Type B pancreatic cell (in vitro differentiated cells): ENCODE results near the gene FIBIN. TPM values are rescaled to one million over a fixed set of nuclear protein-coding genes. Genes with fewer than 3 reads are reported as not detected.
A peak's percentile ranks its signal among the peaks of the same experiment; 100 is the strongest.

Experiments used
- DNase-seq: peaks from one replicate; pipeline ENCODE4 v3.0.0; 2021; ENCODE audit warnings: mixed read lengths; ENCODE audit not compliant: unreplicated experiment; ENCODE audit errors: extremely low spot score
- H3K27ac Mint-ChIP-seq: 2 replicates; pipeline ENCODE4 v1.8.0; 2021; ENCODE audit warnings: mild to moderate bottlenecking, mixed read lengths
- H3K27me3 Mint-ChIP-seq: 2 replicates; pipeline ENCODE4 v1.8.0; 2021; ENCODE audit warnings: mixed read lengths
- H3K36me3 Mint-ChIP-seq: 2 replicates; pipeline ENCODE4 v1.8.0; 2021; ENCODE audit warnings: mixed read lengths
- H3K4me1 Mint-ChIP-seq: one replicate; pipeline ENCODE4 v1.8.0; 2021; ENCODE audit warnings: mixed read lengths; ENCODE audit not compliant: unreplicated experiment
- H3K4me3 Mint-ChIP-seq: 2 replicates; pipeline ENCODE4 v1.8.0; 2021; ENCODE audit warnings: mild to moderate bottlenecking, mixed read lengths
- H3K9me3 Mint-ChIP-seq: 2 replicates; pipeline ENCODE4 v1.8.0; 2021; ENCODE audit warnings: mixed read lengths
- total RNA-seq: library from RNA; stranded (reverse); gene quantifications from 2 replicates; pipeline ENCODE4 v1.2.1, GENCODE V29; 2021; ENCODE audit warnings: low replicate concordance
- TF ChIP-seq, protein P1 (sequence below): fragments of 200-600 bp; sonication (generic); conservative IDR thresholded peaks from 2 replicates; pipeline ENCODE4 v1.5.0; 2021; ENCODE audit warnings: antibody characterized with exemption, mild to moderate bottlenecking

FIBIN gene
- total RNA-seq, 1 donor from 2014 or later: 0.65 TPM

DNA sequence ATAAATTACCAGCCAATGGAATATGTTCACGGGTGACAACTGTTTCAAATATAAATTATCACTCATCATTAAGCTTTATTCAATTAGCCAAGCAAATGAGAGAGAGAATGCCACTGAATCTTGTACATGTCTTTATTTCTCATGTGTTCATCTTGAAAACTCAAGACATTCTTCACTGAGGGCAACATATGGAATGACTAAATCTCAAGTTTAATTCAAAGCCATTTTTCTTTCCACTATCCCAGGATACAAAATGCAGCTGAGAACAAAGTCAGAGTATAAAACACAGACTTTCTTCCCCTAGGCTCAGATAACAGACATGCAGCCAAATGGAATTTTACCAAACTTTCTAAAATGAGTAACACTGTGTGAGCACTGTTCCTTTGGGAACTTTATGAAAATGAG is 34.7 kb downstream of the FIBIN start:
- peaks cover 11% of the 10 kb centered on the region for H3K4me1 Mint-ChIP-seq
- DNase-seq: no peak
- H3K4me3 Mint-ChIP-seq: no peak overlapping the region
- H3K27ac Mint-ChIP-seq: no peak overlapping the region
- H3K27me3 Mint-ChIP-seq: no peaks in the 10 kb centered on the region
- TF ChIP-seq, protein P1, sequence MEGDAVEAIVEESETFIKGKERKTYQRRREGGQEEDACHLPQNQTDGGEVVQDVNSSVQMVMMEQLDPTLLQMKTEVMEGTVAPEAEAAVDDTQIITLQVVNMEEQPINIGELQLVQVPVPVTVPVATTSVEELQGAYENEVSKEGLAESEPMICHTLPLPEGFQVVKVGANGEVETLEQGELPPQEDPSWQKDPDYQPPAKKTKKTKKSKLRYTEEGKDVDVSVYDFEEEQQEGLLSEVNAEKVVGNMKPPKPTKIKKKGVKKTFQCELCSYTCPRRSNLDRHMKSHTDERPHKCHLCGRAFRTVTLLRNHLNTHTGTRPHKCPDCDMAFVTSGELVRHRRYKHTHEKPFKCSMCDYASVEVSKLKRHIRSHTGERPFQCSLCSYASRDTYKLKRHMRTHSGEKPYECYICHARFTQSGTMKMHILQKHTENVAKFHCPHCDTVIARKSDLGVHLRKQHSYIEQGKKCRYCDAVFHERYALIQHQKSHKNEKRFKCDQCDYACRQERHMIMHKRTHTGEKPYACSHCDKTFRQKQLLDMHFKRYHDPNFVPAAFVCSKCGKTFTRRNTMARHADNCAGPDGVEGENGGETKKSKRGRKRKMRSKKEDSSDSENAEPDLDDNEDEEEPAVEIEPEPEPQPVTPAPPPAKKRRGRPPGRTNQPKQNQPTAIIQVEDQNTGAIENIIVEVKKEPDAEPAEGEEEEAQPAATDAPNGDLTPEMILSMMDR: no peak
- H3K36me3 Mint-ChIP-seq: no peaks in the 10 kb centered on the region
- H3K9me3 Mint-ChIP-seq: peaks cover 4% of the 10 kb centered on the region

DNA sequence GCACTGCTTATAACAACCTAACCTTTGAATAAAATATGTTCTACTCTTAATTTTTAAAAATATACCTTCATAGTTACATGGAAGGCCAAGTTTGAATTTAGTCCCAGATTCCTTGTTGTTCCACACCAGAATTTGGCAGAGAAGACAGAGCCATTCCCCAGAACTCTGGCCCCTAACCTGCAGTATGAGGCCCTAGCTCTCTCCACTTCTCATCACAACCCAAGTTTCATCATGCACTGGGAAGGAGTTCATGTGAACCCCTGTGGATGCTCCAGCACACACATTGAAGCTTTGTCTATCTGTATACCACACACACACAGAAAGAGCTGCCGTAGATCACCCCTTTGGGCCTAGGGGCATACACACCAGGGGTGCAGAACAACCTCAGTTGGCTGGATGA is 36.1 kb downstream of the FIBIN start:
- no peak overlapping the region for H3K4me3 Mint-ChIP-seq
- no peak for DNase-seq
- H3K36me3 Mint-ChIP-seq: no peaks in the 10 kb centered on the region
- H3K4me1 Mint-ChIP-seq: peaks cover 11% of the 10 kb centered on the region
- no peaks in the 10 kb centered on the region for H3K27me3 Mint-ChIP-seq
- H3K9me3 Mint-ChIP-seq: peaks cover 11% of the 10 kb centered on the region
- TF ChIP-seq, protein P1: no peak
- no peak overlapping the region for H3K27ac Mint-ChIP-seq

DNA sequence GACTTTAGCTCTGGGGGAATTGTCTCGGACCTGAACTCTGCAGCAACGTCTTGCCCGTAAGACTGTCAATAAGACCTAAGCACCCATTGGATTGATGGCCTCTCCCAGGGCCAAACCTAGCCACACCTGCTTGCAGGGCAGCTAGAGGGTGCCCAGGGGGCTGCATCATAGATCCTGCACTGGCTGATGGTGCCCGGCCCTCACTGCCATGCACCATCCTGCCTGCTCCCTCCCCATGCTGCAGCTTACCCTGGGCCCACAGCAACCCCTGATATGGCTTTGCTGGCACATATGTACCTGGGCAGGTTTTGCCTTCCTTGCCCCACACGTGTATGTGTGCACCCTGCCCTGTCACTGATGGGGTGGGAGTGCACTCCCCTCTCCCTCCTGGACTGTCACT is 37.8 kb downstream of the FIBIN start:
- Mint-ChIP-seq H3K36me3 (peaks cover 3% of the 10 kb centered on the region), H3K4me1 (peaks cover 4% of the 10 kb centered on the region), H3K27ac (no peak overlapping the region), H3K27me3 (peaks cover 3% of the 10 kb centered on the region), H3K9me3 (peaks cover 21% of the 10 kb centered on the region), H3K4me3 (no peak overlapping the region)
- DNase-seq: no peak
- TF ChIP-seq, protein P1: no peak

DNA sequence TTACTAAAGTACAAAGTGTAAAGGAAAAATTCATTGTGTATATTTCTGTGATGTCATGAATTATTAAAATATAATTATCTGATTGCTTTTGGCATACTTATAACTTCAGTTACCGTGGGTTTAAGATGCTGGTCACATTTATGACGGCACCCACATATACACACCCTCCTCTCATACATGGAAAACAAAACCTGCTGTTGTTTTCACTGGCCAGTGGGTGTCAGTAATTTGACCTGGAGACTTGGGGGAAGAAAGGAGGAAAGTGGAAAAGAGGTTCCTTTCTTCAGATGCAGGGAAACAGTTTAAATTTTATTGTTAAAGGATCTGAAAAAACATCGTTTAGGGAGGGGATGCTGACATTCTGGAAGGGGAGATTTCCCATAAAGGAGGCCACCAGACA is 46.0 kb downstream of the FIBIN start:
- H3K4me3 Mint-ChIP-seq: no peak overlapping the region

DNA sequence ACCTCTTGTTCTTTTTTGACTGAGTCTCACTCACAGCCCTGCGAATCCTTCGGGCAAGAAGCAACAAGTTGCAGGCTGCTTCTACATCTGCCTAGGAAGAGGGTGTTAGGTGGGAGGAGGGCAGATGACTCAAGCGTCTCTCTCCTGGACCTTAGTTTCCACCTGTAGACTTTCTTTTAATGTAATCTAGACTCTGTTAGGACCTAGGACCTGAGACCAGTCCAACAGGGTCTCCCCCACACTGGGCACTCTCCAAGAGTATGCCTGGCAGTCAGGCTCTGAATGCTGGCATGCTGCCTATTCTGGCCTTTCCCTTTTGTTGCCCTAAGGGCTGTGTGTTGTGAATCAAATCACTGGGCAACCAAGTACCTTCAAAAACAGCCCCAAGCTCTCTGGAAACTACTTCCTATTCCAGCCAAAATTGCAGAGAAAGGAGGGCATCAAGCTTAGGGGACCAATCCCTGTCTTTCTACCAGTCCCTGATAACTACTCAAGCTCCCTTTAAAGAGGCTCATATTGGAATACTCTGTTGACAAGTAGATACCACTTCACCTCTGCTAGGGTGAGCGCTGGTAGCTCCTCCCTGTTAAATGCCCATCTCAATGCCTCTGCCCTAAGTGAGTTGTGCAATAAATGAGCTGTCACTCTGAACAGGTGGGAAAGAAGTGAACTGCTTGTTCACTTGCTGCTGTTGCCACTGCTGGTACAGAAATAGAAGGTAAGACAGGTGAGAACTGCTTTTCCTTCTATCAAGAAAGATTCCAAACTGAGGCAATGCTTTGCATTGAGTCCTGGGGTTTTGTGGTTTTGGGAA is 46.6 kb downstream of the FIBIN start, which contains the start of gene BBOX1:
Gene BBOX1 (plus strand): TSS at position 514 of the 814 bp plus-strand sequence. CDS start 14,616 bp downstream, outside the sequence.
- no peak for DNase-seq
- Mint-ChIP-seq H3K4me1 (no peaks in the 10 kb centered on the region), H3K4me3 (peak within 1 kb of the TSS; percentile 10), H3K36me3 (peaks cover 3% of the 10 kb centered on the region), H3K27me3 (peaks cover 3% of the 10 kb centered on the region), H3K27ac (peak within 1 kb of the TSS; percentile 11), H3K9me3 (peaks cover 27% of the 10 kb centered on the region)
- TF ChIP-seq, protein P1: no peak

More for the DNA sequence above, 46.0 kb downstream of the FIBIN start:
- DNase-seq: no peak
- TF ChIP-seq, protein P1: no peak
- H3K27ac Mint-ChIP-seq: no peak overlapping the region
- peaks cover 30% of the 10 kb centered on the region for H3K9me3 Mint-ChIP-seq
- peaks cover 3% of the 10 kb centered on the region for H3K27me3 Mint-ChIP-seq
- no peaks in the 10 kb centered on the region for H3K4me1 Mint-ChIP-seq
- peaks cover 3% of the 10 kb centered on the region for H3K36me3 Mint-ChIP-seq
